GM18519 (cell line): ENCODE results near the gene FBXO24.
"Not testable (repeated sequence)": the region's sequence is repeated elsewhere in the genome, so short reads cannot be mapped to it uniquely, and the experiment has no call there.

Experiments used
- ATAC-seq: cut with Tn5 transposase; IDR thresholded peaks from one replicate; pipeline ENCODE4 v1.9.1; 2021; ENCODE audit warnings: mild to moderate bottlenecking, moderate library complexity; ENCODE audit not compliant: unreplicated experiment, low FRiP score

The FBXO24 gene

GRCh38 chr7:100586266-100587025, at the start of gene FBXO24:
TSS of gene FBXO24 (plus strand) at chr7:100586328. CDS start at chr7:100586626, 298 bp downstream.
- peak; percentile 80 for ATAC-seq

- not testable (repeated sequence) for ATAC-seq
Measured at GRCh38 chr7:100536695-100537094, 49.4 kb upstream of the FBXO24 start.

GRCh38 chr7:100538348-100538653, 47.8 kb upstream of the FBXO24 start:
- no peak for ATAC-seq

GRCh38 chr7:100538654-100539435, 47.3 kb upstream of the FBXO24 start, which contains the start of gene AGFG2:
TSS of gene AGFG2 (plus strand) at chr7:100539203. CDS start at chr7:100539347, 144 bp downstream.
- peak; percentile 84 for ATAC-seq

GRCh38 chr7:100539436-100540006, 46.6 kb upstream of the FBXO24 start:
- no peak for ATAC-seq

GRCh38 chr7:100540073-100540723, 45.9 kb upstream of the FBXO24 start:
- no peak for ATAC-seq

- ATAC-seq, result not testable (repeated sequence)
Measured at GRCh38 chr7:100541309-100541708, 44.8 kb upstream of the FBXO24 start.

- ATAC-seq, result no peak
Measured at GRCh38 chr7:100543586-100543985, 42.5 kb upstream of the FBXO24 start.

GRCh38 chr7:100544386-100544785, 41.7 kb upstream of the FBXO24 start:
- no peak for ATAC-seq

GRCh38 chr7:100544967-100545359, 41.2 kb upstream of the FBXO24 start:
- ATAC-seq, result no peak

- peak; percentile 45 for ATAC-seq
Measured at GRCh38 chr7:100545360-100546128, 40.6 kb upstream of the FBXO24 start.

- ATAC-seq, result no peak
Measured at GRCh38 chr7:100546129-100546925, 39.8 kb upstream of the FBXO24 start.

GRCh38 chr7:100546926-100547800, 39.0 kb upstream of the FBXO24 start:
- ATAC-seq, result no peak

GRCh38 chr7:100547872-100548271, 38.3 kb upstream of the FBXO24 start:
- ATAC-seq, result no peak

GRCh38 chr7:100548446-100548845, 37.7 kb upstream of the FBXO24 start:
- not testable (repeated sequence) for ATAC-seq

GRCh38 chr7:100552532-100552931, 33.6 kb upstream of the FBXO24 start:
- no peak for ATAC-seq

GRCh38 chr7:100553032-100553431, 33.1 kb upstream of the FBXO24 start:
- no peak for ATAC-seq

GRCh38 chr7:100555701-100556100, 30.4 kb upstream of the FBXO24 start:
- no peak for ATAC-seq
